B cell (primary cell): ENCODE data around the gene SCARF1. TPM values are rescaled to one million over a fixed set of nuclear protein-coding genes. Genes with fewer than 3 reads are reported as not detected.

ENCODE experiments used
- ATAC-seq: fragments of 200-7000 bp; cut with Tn5 transposase; one replicate; pipeline ENCODE4 v1.10.0; 2021; ENCODE audit warnings: low read depth, mild to moderate bottlenecking, moderate number of reproducible peaks, moderate library complexity
- CTCF ChIA-PET: fragments of 350-600 bp; sonication (Branson Sonifier 250); formaldehyde crosslinking; loops from one replicate; lab custom pipeline; 2021; ENCODE audit warnings: antibody characterized with exemption, inconsistent platforms; lab: Charles Lee
- POLR2A ChIA-PET: fragments of 350-600 bp; sonication (Branson Sonifier 250); formaldehyde crosslinking; loops from one replicate; lab custom pipeline; 2021; ENCODE audit warnings: antibody characterized with exemption; lab: Charles Lee
- DNase-seq: peaks from one replicate; pipeline ENCODE4 v3.0.0; 2013
- H2AFZ ChIP-seq: 2 replicates; pipeline ENCODE4 v1.6.1; 2012; ENCODE audit warnings: mild to moderate bottlenecking, low read depth, low read length; ENCODE audit not compliant: insufficient read depth, poor library complexity, severe bottlenecking
- H3K27ac ChIP-seq, 2 donors: 1 replicate in 1 of 2; 2 replicates in 1 of 2; pipeline ENCODE4 v1.5.1; 2012 to 2013; ENCODE audit warnings: low read length in 2 of 2, mild to moderate bottlenecking in 2 of 2, moderate library complexity in 1 of 2
- H3K27me3 ChIP-seq, 4 experiments: fragments of 200-600 bp in 1 of 4; sonication (generic) in 1 of 4; replicated peaks in 1 of 4; 1 replicate in 2 of 4; 2 replicates in 2 of 4; pipeline versions ENCODE4 v1.6.1 to v1.7.0; 2013 to 2016; ENCODE audit warnings: low read length in 3 of 4, mild to moderate bottlenecking in 2 of 4, mixed read lengths in 1 of 4, moderate library complexity in 1 of 4; ENCODE audit not compliant: insufficient read depth in 4 of 4, control insufficient read depth in 3 of 4; ENCODE audit errors: control extremely low read depth in 1 of 4
- H3K36me3 ChIP-seq, 2 experiments: replicated peaks in 1 of 2; 1 replicate in 1 of 2; 2 replicates in 1 of 2; pipeline versions ENCODE4 v1.6.1 to v1.7.1; 2013; ENCODE audit warnings: low read length in 1 of 2; ENCODE audit not compliant: insufficient read depth in 2 of 2, control insufficient read depth in 1 of 2; ENCODE audit errors: control extremely low read depth in 1 of 2, extremely low read depth in 1 of 2
- H3K4me1 ChIP-seq, 2 donors: fragments of 200-600 bp in 1 of 2; sonication (generic) in 1 of 2; 1 replicate in 1 of 2; 2 replicates in 1 of 2; pipeline versions ENCODE4 v1.5.1 to v1.6.1; 2013 to 2017; ENCODE audit warnings: low read length in 2 of 2; ENCODE audit not compliant: control insufficient read depth in 2 of 2, insufficient read depth in 2 of 2
- H3K4me2 ChIP-seq: replicated peaks from 2 replicates; pipeline ENCODE3; 2012; ENCODE audit warnings: mild to moderate bottlenecking, low read depth, low read length; ENCODE audit not compliant: poor library complexity, severe bottlenecking
- H3K4me3 ChIP-seq, 5 experiments: fragments of 200-600 bp in 1 of 5; sonication (generic) in 1 of 5; 1 replicate in 3 of 5; 2 replicates in 2 of 5; pipeline versions ENCODE4 v1.5.1 to v1.7.0; 2011 to 2016; ENCODE audit warnings: low read length in 4 of 5, mild to moderate bottlenecking in 4 of 5, low read depth in 2 of 5, control low read depth in 1 of 5, moderate library complexity in 1 of 5; ENCODE audit not compliant: insufficient read depth in 1 of 5; ENCODE audit errors: control extremely low read depth in 1 of 5, extremely low read depth in 1 of 5
- H3K79me2 ChIP-seq: fragments of 200-600 bp; sonication (generic); one replicate; pipeline ENCODE4 v1.6.0; 2016; ENCODE audit warnings: low read length; ENCODE audit not compliant: control insufficient read depth, insufficient read depth
- H3K9ac ChIP-seq: fragments of 200-600 bp; sonication (generic); 2 replicates; pipeline ENCODE4 v1.6.1; 2017; ENCODE audit warnings: mild to moderate bottlenecking, low read length, moderate library complexity
- H3K9me3 ChIP-seq, 3 donors: one replicate each; pipeline versions ENCODE4 v1.6.1 to v1.7.1; 2013; ENCODE audit warnings: low read length in 2 of 3; ENCODE audit not compliant: control insufficient read depth in 2 of 3, insufficient read depth in 1 of 3; ENCODE audit errors: control extremely low read depth in 1 of 3
- H4K20me1 ChIP-seq: 2 replicates; pipeline ENCODE4 v1.6.0; 2012; ENCODE audit warnings: mild to moderate bottlenecking, low read length; ENCODE audit not compliant: insufficient read depth, control insufficient read depth, poor library complexity, severe bottlenecking
- H3K27ac Mint-ChIP-seq: one replicate; pipeline ENCODE4 v1.8.0; 2021; ENCODE audit warnings: mixed read lengths
- H3K27me3 Mint-ChIP-seq: one replicate; pipeline ENCODE4 v1.8.0; 2021; ENCODE audit warnings: mixed read lengths
- H3K4me1 Mint-ChIP-seq: one replicate; pipeline ENCODE4 v1.8.0; 2021; ENCODE audit warnings: mixed read lengths
- H3K4me3 Mint-ChIP-seq: one replicate; pipeline ENCODE4 v1.8.0; 2021; ENCODE audit warnings: mixed read lengths
- H3K9me3 Mint-ChIP-seq: one replicate; pipeline ENCODE4 v1.8.0; 2022; ENCODE audit warnings: mixed read lengths; ENCODE audit not compliant: insufficient read depth
- EZH2 ChIP-seq: IDR thresholded peaks from 2 replicates; pipeline ENCODE4 v1.6.1; 2012; ENCODE audit warnings: borderline replicate concordance, low read depth, mild to moderate bottlenecking, moderate library complexity, low read length; ENCODE audit not compliant: insufficient read depth, poor library complexity, severe bottlenecking
- WGBS: methylation state at CpG from one replicate; pipeline ENCODE4 v1.1.5; 2013; ENCODE audit warnings: missing lambda C conversion rate; ENCODE audit not compliant: insufficient coverage; 5-methylcytosine and 5-hydroxymethylcytosine counted together
- intact Hi-C: fragments of 100-400 bp; cut with micrococcal nuclease; formaldehyde crosslinking; loops from one replicate; pipeline ENCODE4 v1.10.0; 2022
- polyA plus RNA-seq: library from polyadenylated mRNA; depleted of rRNA; stranded (reverse); fragments of >200 nt; gene quantifications from 2 replicates; pipeline ENCODE4 v1.2.3, GENCODE V29; 2012
- total RNA-seq, 2 donors: library from RNA; stranded (reverse); fragments of 120-200 nt in 1 of 2; gene quantifications; 1 replicate in 1 of 2; 2 replicates in 1 of 2; pipeline versions ENCODE4 v1.2.3 to v1.2.4, GENCODE V29; 2013 to 2022
- TF ChIP-seq, protein P1 (sequence below): fragments of 200-600 bp; IDR thresholded peaks from one replicate; pipeline ENCODE4 v1.8.0; 2022; ENCODE audit warnings: antibody characterized with exemption, mild to moderate bottlenecking

Gene SCARF1
- total and polyA plus RNA-seq, 2 donors (not counting 1 experiment from before 2014, with no cell fraction given): 0.54 to 3.7 TPM

DNA sequence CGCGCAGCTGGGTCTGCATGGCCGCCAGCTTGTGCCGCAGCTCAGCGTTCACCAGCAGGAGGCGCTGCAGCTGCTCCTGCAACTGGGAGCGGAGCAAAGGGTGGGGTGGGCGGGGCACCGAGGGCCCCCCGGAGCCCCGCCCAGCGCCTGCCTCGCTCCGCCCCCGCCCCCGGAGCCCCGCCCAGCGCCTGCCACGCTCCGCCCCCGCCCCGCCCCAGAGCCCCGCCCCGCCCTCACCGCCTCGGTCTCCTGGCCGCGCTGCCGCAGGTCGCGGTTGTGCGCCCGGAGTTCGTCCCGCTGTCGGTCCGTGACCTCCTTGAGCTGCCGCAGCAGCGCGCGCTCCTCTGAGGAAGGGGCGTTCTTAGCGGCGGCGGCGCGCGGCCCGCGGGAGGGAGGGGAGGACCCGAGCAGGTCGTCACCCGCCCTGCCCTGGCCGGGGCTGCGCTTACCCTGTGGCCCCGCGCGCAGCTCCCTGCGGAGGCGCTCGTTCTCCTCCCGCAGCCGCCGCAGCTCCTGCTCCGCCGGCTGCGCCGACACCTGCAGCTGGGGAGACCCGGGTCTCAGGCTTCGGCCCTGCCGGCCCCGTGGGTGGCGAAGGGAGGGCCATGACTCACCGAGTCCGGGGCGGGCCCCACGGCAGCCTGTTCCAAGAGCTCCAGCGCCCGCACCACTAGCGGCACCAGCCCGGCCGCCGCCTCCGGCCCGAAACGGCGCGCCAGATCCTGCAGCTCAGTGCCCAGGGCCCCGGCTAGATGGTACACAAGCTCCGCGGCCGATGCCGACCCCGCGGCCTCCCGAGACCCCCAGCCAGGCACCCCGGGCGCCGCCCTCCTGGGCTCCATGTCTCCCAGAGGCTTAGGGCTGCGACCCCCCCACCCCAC is 3.7 kb upstream of the SCARF1 start:
- CTCF ChIA-PET: interaction anchor here (0.5 to 7.8 kb wide), 27 partner anchors 10 to 851 kb away, joined by 3 to 135 read pairs (median 4); partner anchors contain the start of genes INPP5K, PRPF8 and SLC43A2
- Histone ChIP-seq H3K9me3 (no peaks in the 10 kb centered on the region), H3K9ac (peak overlapping the region; percentile 68), H3K4me2 (peak overlapping the region; percentile 98), H3K27me3 (no peaks in the 10 kb centered on the region), H3K4me3 (peak overlapping the region in 4 of 5 experiments; percentile 35 to 75 (median 60)), H3K27ac (peak overlapping the region in 1 of 2 donors; percentile 28), H3K36me3 (peaks cover 0 to 41% of the 10 kb centered on the region in 2 experiments), H3K4me1 (peaks cover 26 to 36% of the 10 kb centered on the region in 2 donors), H4K20me1 (peaks cover 21% of the 10 kb centered on the region), H3K79me2 (no peaks in the 10 kb centered on the region), H2AFZ (peak overlapping the region; percentile 88)
- intact Hi-C loops: loop anchor here (1.0 to 5.0 kb wide), 7 partner anchors 18 to 392 kb away; partner anchors contain the start of genes INPP5K and PRPF8
- Mint-ChIP-seq H3K27me3 (no peaks in the 10 kb centered on the region), H3K4me1 (peaks cover 30% of the 10 kb centered on the region), H3K9me3 (no peaks in the 10 kb centered on the region), H3K4me3 (peak overlapping the region; percentile 79), H3K27ac (peak overlapping the region; percentile 75)
- POLR2A ChIA-PET: interaction anchor here (0.6 to 4.1 kb wide), 16 partner anchors 8 to 161 kb away, joined by 3 to 77 read pairs (median 4); partner anchors contain the start of genes INPP5K and SLC43A2
- ATAC-seq (peak; percentile 72), DNase-seq (peak; percentile 96)
- no peak for TF ChIP-seq EZH2
- TF ChIP-seq, protein P1, sequence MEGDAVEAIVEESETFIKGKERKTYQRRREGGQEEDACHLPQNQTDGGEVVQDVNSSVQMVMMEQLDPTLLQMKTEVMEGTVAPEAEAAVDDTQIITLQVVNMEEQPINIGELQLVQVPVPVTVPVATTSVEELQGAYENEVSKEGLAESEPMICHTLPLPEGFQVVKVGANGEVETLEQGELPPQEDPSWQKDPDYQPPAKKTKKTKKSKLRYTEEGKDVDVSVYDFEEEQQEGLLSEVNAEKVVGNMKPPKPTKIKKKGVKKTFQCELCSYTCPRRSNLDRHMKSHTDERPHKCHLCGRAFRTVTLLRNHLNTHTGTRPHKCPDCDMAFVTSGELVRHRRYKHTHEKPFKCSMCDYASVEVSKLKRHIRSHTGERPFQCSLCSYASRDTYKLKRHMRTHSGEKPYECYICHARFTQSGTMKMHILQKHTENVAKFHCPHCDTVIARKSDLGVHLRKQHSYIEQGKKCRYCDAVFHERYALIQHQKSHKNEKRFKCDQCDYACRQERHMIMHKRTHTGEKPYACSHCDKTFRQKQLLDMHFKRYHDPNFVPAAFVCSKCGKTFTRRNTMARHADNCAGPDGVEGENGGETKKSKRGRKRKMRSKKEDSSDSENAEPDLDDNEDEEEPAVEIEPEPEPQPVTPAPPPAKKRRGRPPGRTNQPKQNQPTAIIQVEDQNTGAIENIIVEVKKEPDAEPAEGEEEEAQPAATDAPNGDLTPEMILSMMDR: peak; percentile 79
- under 1% methylated on average over 95 of the region's 100 CpGs for WGBS
